ENCODE results near the gene CLCN2. TPM values are rescaled to one million over a fixed set of nuclear protein-coding genes. Genes with fewer than 3 reads are reported as not detected.

Gene CLCN2
- total and polyA plus RNA-seq, 7 experiments from 2014 or later = 0.91 to 6.0 (median 3.8) TPM

DNA sequence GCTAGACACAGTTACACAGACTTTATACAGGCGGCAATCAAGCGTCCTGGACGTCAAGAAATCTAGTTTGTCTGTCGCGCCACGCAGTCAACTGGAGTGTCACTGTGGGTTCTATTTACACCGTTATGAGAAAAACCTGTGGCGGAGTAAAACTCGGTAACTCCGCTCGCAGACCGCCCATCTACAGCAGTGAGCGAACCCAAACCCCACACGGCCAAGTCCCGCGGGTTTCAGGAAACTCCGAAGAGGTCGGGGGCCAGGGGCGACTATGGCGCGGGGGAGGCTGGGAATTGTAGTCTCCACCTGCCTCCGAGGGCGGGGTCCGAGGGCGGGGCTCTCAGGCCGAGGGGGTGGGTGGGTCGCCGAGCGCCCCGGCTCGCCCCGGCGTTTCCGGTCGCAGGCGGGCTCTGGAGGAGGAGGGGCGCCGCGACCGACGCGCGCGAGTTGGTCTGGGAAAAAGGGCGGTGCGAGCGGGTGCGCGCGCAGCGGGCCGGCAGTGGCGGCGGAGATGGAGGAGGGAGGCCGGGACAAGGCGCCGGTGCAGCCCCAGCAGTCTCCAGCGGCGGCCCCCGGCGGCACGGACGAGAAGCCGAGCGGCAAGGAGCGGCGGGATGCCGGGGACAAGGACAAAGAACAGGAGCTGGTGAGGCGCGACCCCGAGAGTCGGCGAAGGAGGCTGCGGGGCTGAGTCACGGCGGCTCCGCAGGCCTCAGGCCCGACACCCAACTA, 62.5 kb downstream of the CLCN2 start, which contains the start of gene PSMD2:
Gene PSMD2 (plus strand): TSS at position 483 of the 729 bp plus-strand sequence. CDS start 26 bp downstream, at position 509.
- ATAC-seq = peak; percentile 98
- CTCF ChIA-PET = interaction anchor here (0.7 kb wide), 1 partner anchor 42 kb away, joined by 3 read pairs; no protein-coding TSS in a partner anchor

DNA sequence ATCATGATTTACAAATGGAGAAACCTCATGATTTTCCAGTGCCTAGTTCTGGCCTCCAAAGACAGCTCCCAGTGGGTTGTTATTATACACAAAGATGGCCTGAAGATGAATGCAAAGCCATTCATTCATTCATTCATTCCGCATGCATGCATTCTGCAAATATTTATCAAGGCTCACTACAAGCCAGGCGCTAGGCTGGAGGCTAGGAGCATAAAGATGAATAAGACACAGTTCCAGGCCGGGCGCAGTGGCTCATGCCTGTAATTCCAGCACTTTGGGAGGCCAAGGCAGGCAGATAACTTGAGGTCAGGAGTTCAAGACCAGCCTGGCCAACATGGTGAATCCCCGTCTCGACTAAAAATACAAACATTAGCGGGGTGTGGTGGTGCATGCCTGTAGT, 64.8 kb downstream of the CLCN2 start:
- Histone ChIP-seq H3K9me3 (ENCODE audit: control insufficient read depth in 2 of 3, low read length in 3 of 3) (no peaks in the 10 kb centered on the region), H3K27ac (ENCODE audit: low read depth, low read length) (no peak overlapping the region), H3K36me3 (ENCODE audit: control insufficient read depth in 2 of 3, insufficient read depth in 3 of 3, low read length in 3 of 3) (peaks cover under 1 to 7% (median 5%) of the 10 kb centered on the region in 3 experiments), H3K4me1 (ENCODE audit: control insufficient read depth in 2 of 2, insufficient read depth in 2 of 2, low read length in 2 of 2) (peaks cover 12 to 15% of the 10 kb centered on the region in 2 donors), H3K27me3 (ENCODE audit: control insufficient read depth in 2 of 2, insufficient read depth in 2 of 2, low read length in 2 of 2) (no peaks in the 10 kb centered on the region), H3K4me3 (ENCODE audit: low read length) (no peak overlapping the region)
- ChIA-PET POLR2A (no interaction called here), CTCF (interaction anchor here (0.7 to 0.8 kb wide), 2 partner anchors 78 to 435 kb away, joined by 3 read pairs; no protein-coding TSS in a partner anchor)
- Mint-ChIP-seq H3K4me1 (peaks cover 15 to 29% (median 22%) of the 10 kb centered on the region in 7 donors), H3K36me3 (peaks cover 0 to 12% (median 4%) of the 10 kb centered on the region in 5 donors), H3K4me3 (peak overlapping the region in 3 of 10 donors; percentile 51 to 52 (median 51)), H3K9me3 (no peaks in the 10 kb centered on the region), H3K27me3 (peaks cover 0 to 8% (median 0%) of the 10 kb centered on the region in 5 donors), H3K27ac (peak overlapping the region in 3 of 9 donors; percentile 25 to 76 (median 62))
- no peak for ATAC-seq
- DNase-seq = no peak
- intact Hi-C loops (cut with micrococcal nuclease) = loop anchor here in 1 of 2 donors (5.0 kb wide), 1 partner anchor 1291 kb away; the partner anchor contains the start of gene SENP2

More for the DNA sequence above, 62.5 kb downstream of the CLCN2 start, which contains the start of gene PSMD2:
- peaks cover 22 to 27% (median 27%) of the 10 kb centered on the region in 3 experiments for H3K36me3 ChIP-seq (ENCODE audit: control insufficient read depth in 2 of 3, insufficient read depth in 3 of 3, low read length in 3 of 3)
- POLR2A ChIA-PET = interaction anchor here (0.6 to 0.8 kb wide), 3 partner anchors 35 to 404 kb away, joined by 3 to 4 read pairs (median 3); partner anchors contain the start of gene EIF2B5
- peaks cover 12 to 15% of the 10 kb centered on the region in 2 donors for H3K4me1 ChIP-seq (ENCODE audit: control insufficient read depth in 2 of 2, insufficient read depth in 2 of 2, low read length in 2 of 2)
- Mint-ChIP-seq H3K9me3 (no peaks in the 10 kb centered on the region), H3K27me3 (peaks cover 0 to 8% (median 0%) of the 10 kb centered on the region in 5 donors), H3K27ac (peak within 1 kb of the TSS; percentile 85 to 97 (median 92)), H3K4me3 (peak within 1 kb of the TSS; percentile 89 to 97 (median 94)), H3K4me1 (peaks cover 15 to 37% (median 25%) of the 10 kb centered on the region in 7 donors), H3K36me3 (peaks cover under 1 to 30% (median 17%) of the 10 kb centered on the region in 5 donors)
- H3K27me3 ChIP-seq (ENCODE audit: control insufficient read depth in 2 of 2, insufficient read depth in 2 of 2, low read length in 2 of 2) = no peaks in the 10 kb centered on the region
- peak; percentile 93 to 97 (median 96) for DNase-seq
- intact Hi-C loops (cut with micrococcal nuclease) = loop anchor here (1.0 to 5.0 kb wide), 21 partner anchors 15 to 1288 kb away; partner anchors contain the start of genes AP2M1 (in 2 of the 2), CAMK2N2 (in 2 of the 2), EEF1AKMT4 (in 2 of the 2) and EIF2B5 (in 2 of the 2)
- H3K9me3 ChIP-seq (ENCODE audit: control insufficient read depth in 2 of 3, low read length in 3 of 3) = no peaks in the 10 kb centered on the region
- H3K27ac ChIP-seq (ENCODE audit: low read depth, low read length) = peak within 1 kb of the TSS; percentile 80
- H3K4me3 ChIP-seq (ENCODE audit: low read length) = peak within 1 kb of the TSS; percentile 74

Other genes starting within 250 kb of the CLCN2 start
- 10 to 100 TPM; 47.2 to 87.2 (median 67.7) TPM for gene EIF2B5, start 226.2 kb downstream of the CLCN2 start, total RNA-seq
- 10 to 100 TPM; 59.7 to 74.8 TPM for gene EIF2B5, start 226.2 kb downstream of the CLCN2 start, polyA plus RNA-seq
- gene DVL3, start 206.2 kb downstream of the CLCN2 start, total RNA-seq = 10 to 100 TPM; 32.0 to 45.3 (median 39.4) TPM
- 1 to 10 TPM; 3.1 to 7.7 TPM for gene DVL3, start 206.2 kb downstream of the CLCN2 start, polyA plus RNA-seq
- gene AP2M1, start 186.8 kb downstream of the CLCN2 start, total RNA-seq = 100 to 1,000 TPM; 111 to 217 (median 185) TPM
- gene AP2M1, start 186.8 kb downstream of the CLCN2 start, polyA plus RNA-seq = 100 to 1,000 TPM; 217 to 261 TPM
- gene ABCF3, start 175.4 kb downstream of the CLCN2 start, total RNA-seq = 100 to 1,000 TPM in 4 of 5 experiments, 10 to 100 TPM in 1; 79.3 to 153 (median 117) TPM
- gene ABCF3, start 175.4 kb downstream of the CLCN2 start, polyA plus RNA-seq = 10 to 100 TPM; 47.0 to 73.5 TPM
- not detected for gene VWA5B2, start 132.0 kb downstream of the CLCN2 start, total RNA-seq
- gene VWA5B2, start 132.0 kb downstream of the CLCN2 start, polyA plus RNA-seq = not detected
- gene ALG3, start 112.6 kb downstream of the CLCN2 start, total RNA-seq = 10 to 100 TPM; 19.4 to 51.0 (median 39.1) TPM
- gene ALG3, start 112.6 kb downstream of the CLCN2 start, polyA plus RNA-seq = 10 to 100 TPM; 51.6 to 80.3 TPM
- 1 to 10 TPM in 4 of 5 experiments, under 1 TPM in 1; 0.27 to 6.6 (median 2.2) TPM for gene EEF1AKMT4, start 111.9 kb downstream of the CLCN2 start, total RNA-seq
- 1 to 10 TPM; 2.4 to 4.4 TPM for gene EEF1AKMT4, start 111.9 kb downstream of the CLCN2 start, polyA plus RNA-seq
- not detected for gene CAMK2N2, start 100.1 kb downstream of the CLCN2 start, total RNA-seq
- gene CAMK2N2, start 100.1 kb downstream of the CLCN2 start, polyA plus RNA-seq = not detected
- not detected for gene ECE2, start 85.6 kb downstream of the CLCN2 start, total RNA-seq
- not detected for gene ECE2, start 85.6 kb downstream of the CLCN2 start, polyA plus RNA-seq
- gene PSMD2, start 62.4 kb downstream of the CLCN2 start, total RNA-seq = 100 to 1,000 TPM; 139 to 204 (median 149) TPM
- 100 to 1,000 TPM; 181 to 200 TPM for gene PSMD2, start 62.4 kb downstream of the CLCN2 start, polyA plus RNA-seq
- 100 to 1,000 TPM; 200 to 341 (median 256) TPM for gene EIF4G1, start 47.0 kb downstream of the CLCN2 start, total RNA-seq
- 10 to 100 TPM; 19.1 to 59.1 TPM for gene EIF4G1, start 47.0 kb downstream of the CLCN2 start, polyA plus RNA-seq
- gene FAM131A, start 24.0 kb downstream of the CLCN2 start, total RNA-seq = 10 to 100 TPM in 3 of 5 experiments, 1 to 10 TPM in 2; 5.7 to 13.4 (median 10.3) TPM
- gene FAM131A, start 24.0 kb downstream of the CLCN2 start, polyA plus RNA-seq = 1 to 10 TPM; 2.2 to 2.5 TPM
- gene POLR2H, start 105 bp upstream of the CLCN2 start, total RNA-seq = 100 to 1,000 TPM in 1 of 5 experiments, 10 to 100 TPM in 4; 34.9 to 112 (median 56.6) TPM
- 10 to 100 TPM; 69.2 to 74.9 TPM for gene POLR2H, start 105 bp upstream of the CLCN2 start, polyA plus RNA-seq
- gene THPO, start 16.6 kb upstream of the CLCN2 start, total RNA-seq = not detected
- not detected for gene THPO, start 16.6 kb upstream of the CLCN2 start, polyA plus RNA-seq
- gene CHRD, start 18.4 kb upstream of the CLCN2 start, total RNA-seq = not detected
- not detected for gene CHRD, start 18.4 kb upstream of the CLCN2 start, polyA plus RNA-seq
- under 1 TPM; 0.07 to 0.49 (median 0.32) TPM for gene EPHB3, start 200.2 kb upstream of the CLCN2 start, total RNA-seq
- under 1 TPM; 0.04 to 0.35 TPM for gene EPHB3, start 200.2 kb upstream of the CLCN2 start, polyA plus RNA-seq

Measured in naive thymus-derived CD4-positive, alpha-beta T cell (primary cell).